K562 (cell line): Measurements from ENCODE around the gene BCL2L12. TPM values are rescaled to one million over a fixed set of nuclear protein-coding genes. Genes with fewer than 3 reads are reported as not detected.

Source experiments
- CCNT2 ChIP-seq: IDR thresholded peaks from 2 replicates; pipeline ENCODE4 v1.6.1; 2011; ENCODE audit warnings: borderline replicate concordance, low read depth, mild to moderate bottlenecking, moderate library complexity, mixed read lengths, low read length; ENCODE audit not compliant: insufficient read length; ENCODE audit errors: extremely low read depth
- DPF2 ChIP-seq: fragments of 450-650 bp; IDR thresholded peaks from 2 replicates; pipeline ENCODE4 v1.6.1; 2016
- HMGN3 ChIP-seq: IDR thresholded peaks from 2 replicates; pipeline ENCODE4 v1.6.1; 2011; ENCODE audit warnings: borderline replicate concordance, low read depth, mild to moderate bottlenecking, mixed read lengths, low read length; ENCODE audit not compliant: insufficient read length; ENCODE audit errors: extremely low read depth
- RAD51 ChIP-seq: fragments of 450-650 bp; IDR thresholded peaks from 2 replicates; pipeline ENCODE4 v1.7.1; 2016; ENCODE audit warnings: low read depth, mild to moderate bottlenecking, borderline replicate concordance
- SIN3A ChIP-seq, 2 experiments: fragments of 150-350 bp in 1 of 2; IDR thresholded peaks; 2 replicates each; pipeline ENCODE4 v1.6.1; 2011 to 2016; ENCODE audit warnings: borderline replicate concordance in 2 of 2, low read depth in 2 of 2, low read length in 2 of 2, mild to moderate bottlenecking in 2 of 2, moderate library complexity in 2 of 2; ENCODE audit not compliant: control insufficient read depth in 1 of 2
- SMAD1 ChIP-seq: fragments of 150-350 bp; IDR thresholded peaks from 2 replicates; pipeline ENCODE4 v1.6.1; 2014; ENCODE audit warnings: low read length, low read depth; ENCODE audit not compliant: partially characterized antibody
- SRSF3 ChIP-seq: fragments of 200-400 bp; formaldehyde crosslinking; IDR thresholded peaks from 2 replicates; pipeline ENCODE4 v1.6.1; 2016; ENCODE audit warnings: mild to moderate bottlenecking, low read length, moderate library complexity; ENCODE audit not compliant: insufficient read depth
- STAT6 ChIP-seq: sonication (generic); formaldehyde crosslinking; IDR thresholded peaks from 2 replicates; pipeline ENCODE4 v1.8.1; 2023; ENCODE audit warnings: mild to moderate bottlenecking, missing genetic modification reagents
- ZBTB49 ChIP-seq: sonication (generic); formaldehyde crosslinking; IDR thresholded peaks from 2 replicates; pipeline ENCODE4 v1.8.0; 2022; ENCODE audit warnings: missing genetic modification reagents, mild to moderate bottlenecking, borderline replicate concordance
- ZNF436 ChIP-seq: fragments of 250-450, 450-650 bp; sonication (Bioruptor Pico); formaldehyde crosslinking; IDR thresholded peaks from 2 replicates; pipeline ENCODE4 v1.7.0; 2020; ENCODE audit warnings: mild to moderate bottlenecking
- polyA plus RNA-seq, 8 experiments: library from polyadenylated mRNA; depleted of rRNA in 4 of 8; stranded (reverse) in 5 of 8; unstranded in 3 of 8; fragments of >200 nt; fragmentation: Nextera tagmentation in 2 of 8; fragmentation: Illumina TruSeq in 1 of 8; extraction: Ambion mirVana in 2 of 8; extraction: Trizol in 1 of 8; gene quantifications; 2 replicates each; pipeline versions ENCODE4 v1.2.1 to v1.2.3, GENCODE V29; 2011 to 2014; ENCODE audit warnings: inconsistent platforms in 1 of 8, missing spikeins in 1 of 8
- total RNA-seq, 7 experiments: library from RNA; depleted of rRNA in 6 of 7; stranded (reverse); fragments of >200 nt in 6 of 7; fragmentation: Illumina TruSeq in 2 of 7; extraction: Trizol in 2 of 7; gene quantifications; 2 replicates each; pipeline versions ENCODE4 v1.2.1 to v1.2.3, GENCODE V29; 2011 to 2021; ENCODE audit warnings: low replicate concordance in 1 of 7

Gene BCL2L12
- total and polyA plus RNA-seq, 9 of the 15 experiments (the other 6 are each of a cell fraction or from before 2014, with no cell fraction given), result 7.4 to 263 (median 81.2) TPM

- TF ChIP-seq CCNT2 (peak; percentile 53), SIN3A (IDR thresholded peaks at IDR 0.05; ENCODE audit: borderline replicate concordance in 2 of 2, control insufficient read depth in 1 of 2, low read depth in 2 of 2, low read length in 2 of 2) (peak; percentile 94 to 97), SRSF3 (peak; percentile 91; the same call in 1 of the 2 replicates), HMGN3 (peak; percentile 76), SMAD1 (no peak), ZNF436 (peak; percentile 59; the same call in 1 of the 2 replicates), DPF2 (peak; percentile 28; the same call in 1 of the 2 replicates), STAT6 (no peak), RAD51 (peak; percentile 28; the same call in 1 of the 2 replicates), ZBTB49 (0 out of 2 replicates have a peak, but pooled peaks have one; percentile 8)
These were observed 11.6 kb downstream of the BCL2L12 start, which contains the start of gene PRMT1 (continued) for GRCh38 chr19:49677231-49677900.
